MM.1S (cell line): ENCODE measurements around the gene NXPH1.

Source experiments
- CTCF ChIP-seq: fragments of 300-600 bp; sonication (generic); IDR thresholded peaks from 2 replicates; pipeline ENCODE4 v1.5.1; 2016; ENCODE audit warnings: antibody characterized with exemption, low read length, mixed read lengths
- EZH2 ChIP-seq: fragments of 300-600 bp; sonication (generic); optimal IDR thresholded peaks from 2 replicates; pipeline ENCODE3; 2017; ENCODE audit warnings: low read depth, mild to moderate bottlenecking, antibody characterized with exemption, low read length, mixed read lengths
- EZH2phosphoT487 ChIP-seq: fragments of 300-600 bp; sonication (generic); IDR thresholded peaks from 2 replicates; pipeline ENCODE4 v1.6.1; 2018; ENCODE audit warnings: antibody characterized with exemption, low read length

DNA sequence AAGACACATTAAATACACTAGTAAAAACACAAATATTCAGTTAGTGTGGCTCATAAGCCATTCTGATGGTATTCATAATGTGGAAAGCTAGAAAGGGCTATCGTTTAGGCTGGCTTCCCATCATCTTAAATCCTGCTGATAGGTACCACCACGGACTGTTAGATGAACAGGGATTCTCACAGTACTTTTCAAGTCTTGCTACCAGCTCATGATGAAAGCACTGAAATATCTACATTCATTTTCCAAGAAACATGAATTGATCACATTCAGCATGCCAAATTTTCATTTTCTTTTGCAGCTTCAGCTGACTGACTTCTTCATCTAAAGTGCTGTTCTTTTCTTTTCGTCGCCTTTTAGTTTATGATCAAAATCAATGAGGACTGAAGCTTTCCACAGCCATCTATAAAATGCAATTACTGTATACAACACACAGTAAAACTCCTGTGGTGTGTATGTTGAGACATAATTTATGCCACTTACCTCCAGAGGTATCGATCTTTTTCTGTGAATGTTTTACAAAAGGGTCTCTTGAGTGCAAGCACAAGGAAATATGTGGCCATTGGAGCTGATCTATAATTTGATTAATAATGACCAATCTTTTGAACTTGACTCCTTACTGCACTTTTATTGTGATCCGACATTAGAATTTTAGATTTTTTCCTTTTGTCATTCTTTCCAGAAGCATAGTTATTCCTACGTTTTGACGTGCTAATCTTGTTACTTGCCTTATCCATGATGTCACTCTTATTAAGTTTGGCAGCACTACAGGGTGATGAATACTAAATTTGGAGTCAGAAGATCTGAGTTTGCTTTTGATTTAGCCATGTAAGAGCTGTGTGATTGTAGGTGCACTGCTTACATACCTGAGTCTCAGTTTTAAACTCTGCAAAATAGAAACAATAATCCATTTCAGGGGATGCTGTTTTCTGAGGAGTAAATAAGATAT lies 58.4 kb downstream of the NXPH1 start:
- no peak for TF ChIP-seq CTCF
- TF ChIP-seq EZH2: no peak
- no peak for TF ChIP-seq EZH2phosphoT487
